C1 segment of cervical spinal cord (tissue), 14 donors: Measurements from ENCODE around the gene UTS2R.

Experiments
- DNase-seq, 14 donors: peaks; one replicate each; lab custom pipeline; 2025; lab: John Stamatoyannopoulos, UW

UTS2R gene

DNA sequence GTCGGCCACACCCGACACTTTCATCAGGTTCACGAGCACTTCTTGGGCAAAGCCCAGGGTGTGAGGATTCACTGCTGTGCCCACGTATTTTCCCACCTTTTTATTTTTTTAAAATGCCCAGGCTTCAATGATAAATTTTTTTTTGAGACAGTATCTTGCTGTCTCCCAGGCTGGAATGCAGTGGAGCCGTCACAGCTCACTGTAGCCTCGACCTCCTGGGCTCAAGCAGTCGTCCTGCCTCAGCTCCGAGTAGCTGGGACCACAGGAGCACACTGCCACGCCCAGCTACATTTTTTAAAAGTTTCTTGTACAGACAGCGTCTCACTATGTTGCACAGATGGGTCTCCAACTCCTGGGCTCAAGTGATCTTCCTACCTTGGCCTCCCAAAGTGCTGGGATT is 17.8 kb downstream of the UTS2R start:
- no peak for DNase-seq

DNA sequence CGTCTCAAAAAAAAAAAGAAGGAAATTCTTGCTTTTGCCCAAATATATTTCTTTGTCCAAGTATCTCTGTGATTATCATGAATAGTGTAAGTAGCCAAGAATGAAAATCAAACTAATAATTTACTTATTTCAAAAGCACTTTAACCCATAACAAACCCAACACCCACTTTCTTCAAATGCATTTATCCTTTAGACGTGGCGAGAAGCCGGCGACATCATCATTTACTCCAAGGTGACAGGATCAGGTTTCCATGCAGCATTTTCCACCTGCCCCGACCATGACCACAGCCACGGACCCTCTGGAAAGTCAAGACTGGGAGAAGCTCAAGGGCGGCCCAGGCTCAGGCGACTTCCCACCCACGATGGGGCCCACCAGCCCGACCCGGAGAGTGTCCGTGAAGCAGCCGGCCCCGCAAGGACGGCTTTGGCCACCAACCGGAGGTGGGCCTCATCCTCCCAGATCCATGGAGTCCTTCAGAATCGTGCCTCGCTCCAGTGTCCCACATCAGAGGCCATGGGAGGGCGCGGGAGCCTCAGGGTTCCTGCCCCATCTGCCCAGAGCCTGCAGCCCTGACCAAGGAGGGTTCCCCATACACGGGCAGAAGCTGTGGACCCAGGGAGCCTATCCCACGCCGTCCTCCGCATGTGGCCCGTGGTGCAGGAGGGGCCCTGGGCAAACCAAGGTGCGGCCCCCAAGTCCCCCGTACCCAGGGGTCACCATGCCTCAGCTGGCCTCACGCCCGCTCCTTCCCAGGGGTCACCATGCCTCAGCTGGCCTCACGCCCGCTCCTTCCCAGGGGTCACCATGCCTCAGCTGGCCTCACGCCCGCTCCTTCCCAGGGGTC is 18.7 kb downstream of the UTS2R start:
- no peak for DNase-seq

DNA sequence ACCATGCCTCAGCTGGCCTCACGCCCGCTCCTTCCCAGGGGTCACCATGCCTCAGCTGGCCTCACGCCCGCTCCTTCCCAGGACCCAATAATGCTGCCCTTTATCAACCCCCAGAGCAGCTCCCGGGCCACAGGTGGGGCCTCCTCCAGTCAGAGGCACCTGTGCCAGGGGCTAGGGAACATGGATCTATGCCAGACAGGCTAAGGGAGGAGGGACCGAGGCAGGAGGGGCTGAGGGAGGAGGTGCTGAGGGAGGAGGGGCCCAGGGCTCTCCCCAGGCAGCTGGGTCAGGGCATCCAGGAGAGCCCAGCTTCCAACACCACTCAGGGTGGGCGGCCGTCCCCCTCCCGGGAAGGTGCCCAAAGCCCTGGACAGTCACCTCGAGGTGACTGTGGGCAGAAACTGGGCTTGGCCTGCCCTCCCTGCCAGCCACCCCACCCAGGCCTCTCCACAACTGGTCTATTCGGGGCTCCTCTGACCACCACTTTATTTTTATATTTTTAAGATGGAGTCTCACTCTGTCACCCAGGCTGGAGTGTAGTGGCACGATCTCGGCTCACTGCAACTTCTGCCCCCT is 19.4 kb downstream of the UTS2R start:
- DNase-seq: no peak

DNA sequence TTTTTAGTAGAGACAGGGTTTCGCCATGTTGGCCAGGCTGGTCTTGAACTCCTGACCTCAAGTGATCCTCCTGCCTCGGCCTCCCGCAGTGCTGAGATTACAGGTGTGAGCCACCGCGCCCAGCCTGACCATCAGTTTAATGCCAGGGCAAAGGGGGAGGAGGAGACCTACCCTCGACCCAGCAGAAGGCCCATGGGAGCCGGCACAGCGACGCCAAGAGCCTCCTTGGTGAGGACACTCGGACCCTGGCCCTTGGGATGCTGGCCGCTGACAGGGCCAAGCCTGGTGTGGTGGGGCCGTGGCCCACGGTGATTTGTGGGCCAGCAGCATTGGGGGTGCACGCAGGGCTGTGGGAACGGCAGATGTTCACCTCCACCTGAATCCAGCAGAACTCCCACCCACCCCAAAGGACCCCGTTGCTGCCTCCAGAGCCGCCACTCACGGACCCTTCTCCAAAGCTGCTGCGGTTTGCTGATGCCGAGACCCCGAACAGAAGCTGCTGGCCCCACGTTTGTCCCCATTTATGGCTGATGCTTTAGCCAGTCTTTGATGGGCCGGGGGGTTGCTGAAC is 20.0 kb downstream of the UTS2R start:
- DNase-seq: no peak

DNA sequence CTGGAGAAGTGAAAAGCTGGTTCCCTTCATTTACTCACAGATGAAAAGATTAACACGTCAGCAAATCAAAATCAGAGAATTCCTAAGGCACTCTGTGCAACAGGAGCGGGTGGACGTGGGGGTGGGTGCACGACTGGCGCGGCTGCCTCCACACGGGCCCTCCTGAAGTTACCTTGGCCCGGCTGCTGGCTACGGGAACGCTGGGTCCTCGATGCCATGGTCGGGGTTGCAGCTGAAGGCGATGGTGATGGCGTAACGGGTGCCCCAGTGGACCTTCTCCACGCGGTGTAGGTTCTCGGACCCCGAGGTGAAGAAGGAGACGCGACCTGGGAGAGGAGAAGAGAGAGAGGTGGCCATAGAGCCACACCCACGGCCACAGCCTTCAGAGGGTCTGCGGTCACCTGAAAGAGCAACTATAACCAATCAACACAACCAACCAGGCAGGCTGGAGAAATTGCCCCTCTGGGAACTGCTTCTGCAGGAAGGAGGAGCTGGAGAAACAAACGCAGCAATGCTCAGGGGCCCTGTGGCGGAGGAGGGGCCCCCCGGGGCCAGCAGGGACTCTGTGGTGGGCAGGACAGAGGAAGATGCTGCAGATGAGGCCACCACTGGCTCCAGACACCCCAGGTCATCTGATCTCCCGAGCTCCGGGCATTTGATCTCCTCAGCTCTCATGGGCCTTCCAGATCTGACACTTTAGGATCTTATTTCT is 20.8 kb downstream of the UTS2R start:
- DNase-seq: no peak

DNA sequence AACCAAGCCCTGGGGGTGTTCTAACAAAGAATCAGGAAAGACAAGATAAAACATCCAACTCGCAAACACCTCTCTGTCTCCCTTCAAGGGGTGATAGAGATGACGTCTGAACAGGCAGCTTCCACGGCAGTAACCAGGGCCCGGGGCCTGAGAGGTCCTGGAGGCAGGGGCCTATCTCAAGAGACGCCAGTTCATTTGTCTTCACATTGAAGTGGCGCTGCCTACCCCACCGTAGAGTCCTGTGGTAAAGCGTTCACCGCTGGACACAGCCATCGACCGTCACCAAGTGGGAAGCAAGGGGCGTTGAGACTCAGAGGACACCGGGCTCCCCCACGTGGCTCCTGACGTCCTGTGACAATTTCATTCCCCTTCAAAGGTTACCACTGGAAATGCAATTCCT is 21.4 kb downstream of the UTS2R start:
- no peak for DNase-seq

DNA sequence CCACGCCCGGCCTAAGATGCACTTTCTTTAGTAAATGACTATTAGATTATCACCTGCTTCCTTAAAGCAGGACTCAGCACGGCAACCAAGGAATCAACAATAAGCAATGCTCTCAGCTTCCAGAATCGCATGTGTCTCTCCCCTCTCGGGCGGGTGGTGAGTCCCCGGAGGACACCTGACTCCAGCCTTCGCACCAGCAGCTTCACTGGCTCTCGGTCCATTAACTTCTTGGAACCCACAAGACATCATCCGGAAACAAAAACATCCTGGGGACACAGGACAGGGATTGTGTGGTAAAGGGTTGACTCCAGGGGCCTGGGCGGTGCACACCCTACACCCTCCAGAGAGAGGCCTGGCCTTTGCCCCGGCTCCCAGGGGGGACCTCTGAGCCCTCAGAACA is 22.7 kb downstream of the UTS2R start:
- DNase-seq: no peak

DNA sequence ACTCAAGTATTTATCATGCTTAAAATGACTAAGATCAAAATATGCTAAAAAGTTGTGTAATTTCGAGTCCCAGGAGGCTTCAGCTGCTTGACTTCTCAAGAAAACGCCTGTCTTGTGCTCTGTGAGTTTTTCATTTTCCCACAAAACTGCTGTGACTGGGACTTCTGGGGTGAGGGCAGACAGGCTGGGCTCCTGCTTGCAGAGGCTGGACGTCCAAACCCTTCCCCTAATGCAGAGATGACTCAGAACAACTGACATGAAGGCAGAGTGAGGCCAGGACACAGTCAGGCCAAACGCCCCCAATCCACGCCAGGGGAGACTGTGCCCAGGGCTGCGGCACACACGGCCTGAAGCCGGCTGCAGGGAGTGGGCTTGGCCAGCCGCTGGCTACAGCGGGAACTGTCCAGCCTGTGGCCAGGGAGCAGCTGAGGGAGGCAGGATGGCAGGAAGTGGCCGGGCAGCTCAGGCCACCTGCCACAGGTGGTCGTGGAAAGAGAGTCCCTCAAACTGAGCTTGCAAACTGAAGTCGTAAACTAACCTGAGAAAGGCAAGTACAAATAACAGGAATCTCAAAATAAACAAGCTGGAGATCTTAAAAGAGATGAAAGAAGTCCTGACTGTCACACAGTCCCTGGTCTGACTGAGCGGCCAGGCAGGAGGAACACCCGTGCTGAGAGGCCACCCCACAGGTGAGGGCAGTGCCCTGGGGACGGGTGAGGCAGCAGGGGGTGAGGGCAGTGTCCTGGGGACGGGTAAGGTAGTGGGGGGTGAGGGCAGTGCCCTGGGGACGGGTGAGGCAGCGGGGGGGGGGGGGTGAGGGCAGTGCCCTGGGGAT is 25.3 kb downstream of the UTS2R start:
- no peak for DNase-seq

DNA sequence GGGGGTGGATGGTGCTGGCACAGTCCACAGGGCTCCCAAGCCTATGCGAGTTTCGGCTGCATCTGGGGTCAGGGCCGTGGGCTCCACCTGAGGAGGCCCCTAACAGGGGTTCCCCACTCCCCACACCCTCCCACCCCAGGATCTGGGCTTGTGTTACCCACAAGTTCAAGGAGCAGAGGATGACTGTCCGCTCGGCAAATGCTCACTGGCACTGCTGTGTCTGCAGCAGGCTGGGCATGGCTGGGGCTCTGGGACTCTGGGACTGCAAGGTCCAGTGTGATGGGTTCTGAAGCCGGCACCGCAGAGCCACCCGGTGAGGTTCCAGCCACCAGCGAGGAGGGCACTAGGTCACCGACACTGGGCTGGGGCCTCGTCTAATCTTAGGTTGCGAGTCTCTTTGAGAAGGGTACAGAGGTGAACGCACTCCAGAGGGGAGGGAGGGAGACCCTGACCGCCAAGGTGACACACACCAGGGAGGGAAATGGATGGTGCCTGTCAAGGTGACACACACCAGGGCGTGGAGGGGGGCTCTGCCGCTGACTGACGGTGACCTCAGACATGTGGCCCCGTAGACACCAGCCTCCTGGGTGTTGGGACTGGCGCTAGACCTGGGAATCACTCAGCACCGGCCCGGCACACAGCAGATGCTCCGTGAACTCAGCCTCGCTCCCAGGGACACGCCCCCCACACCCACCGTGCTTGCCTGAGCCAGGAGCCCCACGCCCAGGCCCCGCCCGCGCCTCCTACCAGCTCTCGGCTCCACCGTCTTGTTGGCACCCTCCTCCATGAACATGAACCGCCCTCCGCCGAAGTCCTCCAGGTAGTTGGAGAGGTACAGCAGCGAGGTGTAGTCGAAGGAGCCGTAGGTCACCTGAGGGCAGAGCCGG is 26.1 kb downstream of the UTS2R start:
- DNase-seq: no peak

DNA sequence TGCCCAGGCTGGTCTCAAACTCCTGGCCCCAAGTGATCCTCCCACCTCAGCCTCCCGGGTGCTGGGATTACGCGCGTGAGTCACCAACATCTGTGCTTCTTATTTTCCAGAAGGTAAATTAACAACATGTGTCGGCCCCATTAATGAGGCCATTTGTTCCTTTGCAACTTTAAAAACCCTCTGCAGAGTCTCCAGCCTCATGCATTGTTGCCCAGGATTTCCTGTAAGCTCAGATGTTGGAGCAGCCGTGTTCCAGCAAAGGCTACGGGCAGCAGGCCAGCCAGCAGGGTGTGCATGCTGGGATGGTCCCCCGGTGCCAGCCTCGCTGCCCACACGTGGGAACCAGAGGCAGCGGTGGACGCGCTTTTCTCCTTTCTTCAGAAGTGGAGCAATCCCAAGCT is 27.5 kb downstream of the UTS2R start:
- DNase-seq: peak in 6 of 14 donors; percentile 8 to 78 (median 16)

DNA sequence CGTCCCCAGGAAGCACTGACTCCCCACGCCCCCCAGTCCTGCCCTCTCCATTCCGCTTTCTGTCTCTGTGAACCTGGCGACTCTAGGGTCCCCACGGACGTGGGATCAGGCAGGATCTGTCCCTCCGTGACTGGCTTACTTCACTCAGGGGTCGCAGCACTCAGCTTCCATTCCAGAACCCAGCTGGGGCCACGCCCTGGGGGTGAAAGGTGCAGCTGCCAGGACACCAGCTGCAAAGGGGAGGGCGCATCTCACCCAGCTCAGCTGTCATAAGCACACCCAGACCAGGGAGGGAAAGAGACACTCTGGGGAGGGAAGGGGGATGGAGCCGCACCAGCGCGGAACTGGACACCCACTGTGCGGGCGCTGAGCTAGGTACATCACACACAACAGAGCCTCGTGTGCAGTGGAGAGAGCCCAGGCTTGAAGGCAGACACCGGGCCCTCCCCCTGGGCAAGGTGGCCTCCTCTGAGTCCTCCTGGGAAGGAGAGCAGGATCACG is 28.1 kb downstream of the UTS2R start:
- DNase-seq: no peak

DNA sequence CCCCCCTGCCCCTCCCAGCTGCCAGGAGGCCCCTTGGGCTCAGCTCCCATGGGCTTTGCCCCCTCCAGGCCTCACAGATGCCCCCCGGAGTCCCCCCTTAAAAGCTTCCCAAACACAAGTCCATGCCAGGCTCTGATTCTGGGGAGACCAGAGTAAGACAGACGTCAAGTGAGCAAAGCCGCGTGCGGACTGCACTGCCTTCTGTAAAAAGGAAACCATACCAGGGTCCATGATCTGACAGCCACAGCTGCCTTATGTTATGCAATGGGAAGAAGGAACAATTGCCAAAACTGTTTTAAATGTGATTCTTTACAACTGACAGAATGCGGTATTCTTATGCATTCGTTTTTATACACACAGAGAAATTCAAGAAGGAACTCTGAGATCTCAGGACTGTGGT is 28.6 kb downstream of the UTS2R start:
- no peak for DNase-seq

DNA sequence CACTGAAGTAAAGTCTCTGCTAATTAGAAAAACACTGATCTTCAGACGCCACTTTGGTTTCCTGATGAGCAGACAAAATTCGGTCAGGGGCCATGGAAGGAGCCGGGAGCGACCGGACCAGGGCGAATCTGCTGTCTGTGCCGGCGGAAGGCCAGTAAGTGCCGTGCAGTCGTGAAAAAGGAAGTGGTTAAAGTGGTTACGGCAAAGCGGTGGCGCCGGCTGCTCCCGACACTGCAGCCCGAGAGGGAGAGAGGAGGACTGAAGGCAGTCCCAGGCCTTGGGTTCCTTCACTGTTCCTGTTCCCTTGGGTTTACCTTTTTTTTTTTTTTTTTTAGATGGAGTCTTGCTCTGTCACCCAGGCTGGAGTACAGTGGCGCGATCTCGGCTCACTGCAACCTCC is 29.3 kb downstream of the UTS2R start:
- peak in 7 of 14 donors; percentile 1 to 28 (median 16) for DNase-seq

DNA sequence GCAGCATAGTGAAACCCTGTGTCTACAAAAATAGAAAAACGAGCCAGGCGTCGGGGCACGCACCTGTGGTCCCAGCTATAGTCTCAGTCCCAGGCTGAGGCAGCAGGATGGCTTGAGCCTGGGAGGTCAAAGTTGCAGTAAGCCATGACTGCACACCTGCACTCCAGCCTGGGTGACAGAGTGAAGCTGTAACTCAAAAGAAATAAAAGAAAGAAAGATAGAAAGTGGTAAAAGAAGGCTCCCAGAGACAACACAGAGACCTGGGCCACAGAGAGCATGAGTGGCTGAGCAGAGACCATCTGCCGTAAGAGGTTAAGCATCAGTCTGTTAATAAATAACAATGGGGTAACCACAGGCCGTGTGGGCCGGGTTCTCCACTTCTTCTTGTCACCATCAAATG is 31.3 kb downstream of the UTS2R start:
- no peak for DNase-seq

DNA sequence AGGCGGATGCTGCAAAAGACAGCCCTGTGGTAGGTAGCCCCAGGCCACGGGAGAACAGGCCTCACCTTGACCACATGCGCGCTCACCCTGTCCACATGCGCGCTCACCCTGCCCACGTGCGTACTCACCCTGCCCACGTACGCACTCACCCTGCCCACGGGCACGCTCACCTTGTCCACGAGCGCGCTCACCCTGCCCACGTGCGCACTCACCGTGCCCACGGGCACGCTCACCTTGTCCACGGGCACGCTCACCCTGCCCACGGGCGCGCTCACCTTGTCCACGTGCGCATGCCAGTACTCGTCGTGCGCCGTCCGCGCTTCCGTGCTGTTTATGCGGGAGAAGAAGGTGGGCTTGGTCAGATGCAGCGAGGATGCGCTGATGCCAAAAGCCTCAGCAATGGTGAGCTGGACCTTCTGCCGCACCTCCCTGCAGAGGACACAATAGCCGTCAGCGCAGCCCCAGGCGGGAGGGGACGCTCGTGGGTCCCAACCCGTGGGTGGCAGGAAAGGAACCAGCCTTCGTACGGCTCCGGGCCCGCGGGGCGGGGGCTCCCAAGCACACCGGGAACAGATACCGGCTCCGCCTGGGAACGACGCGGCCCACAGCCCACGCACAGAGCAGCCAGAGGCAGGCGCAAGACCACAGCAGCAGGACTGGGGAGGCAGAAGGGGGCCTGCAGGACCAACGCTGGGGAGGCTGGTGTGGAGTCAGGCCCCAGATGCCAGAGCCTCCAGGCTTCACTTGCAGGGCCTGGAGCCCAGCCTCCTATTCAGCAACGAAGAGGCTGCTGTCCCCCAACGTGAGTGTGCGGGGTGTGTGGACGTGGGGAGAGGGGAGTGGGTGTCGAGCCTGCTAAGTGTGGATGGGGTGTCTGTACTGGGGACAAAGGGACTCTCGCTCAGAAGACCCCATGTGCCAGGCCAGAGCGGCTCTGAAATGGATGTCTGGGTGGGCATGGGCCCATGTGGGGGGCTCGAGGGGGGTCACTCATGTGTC is 32.4 kb downstream of the UTS2R start:
- DNase-seq: no peak

DNA sequence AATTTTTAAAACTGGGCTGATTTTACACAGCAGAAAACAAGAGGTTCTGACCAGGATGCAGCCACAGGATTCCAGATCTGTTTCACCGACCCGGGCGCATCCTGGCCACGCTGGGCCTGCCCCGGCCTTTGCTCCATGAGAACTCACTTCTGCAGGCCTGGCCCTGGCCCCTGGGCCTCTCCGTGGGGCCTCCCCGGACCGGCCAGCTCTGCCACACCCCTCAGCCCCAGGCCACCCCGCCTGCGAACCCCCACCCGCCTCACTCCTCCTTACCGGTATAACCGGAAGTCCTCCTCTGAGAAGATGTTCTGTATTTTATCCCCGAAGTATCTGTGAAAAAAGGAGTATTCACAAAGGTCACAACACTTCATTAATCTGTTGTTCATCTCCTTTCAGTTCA is 33.5 kb downstream of the UTS2R start:
- DNase-seq: no peak

DNA sequence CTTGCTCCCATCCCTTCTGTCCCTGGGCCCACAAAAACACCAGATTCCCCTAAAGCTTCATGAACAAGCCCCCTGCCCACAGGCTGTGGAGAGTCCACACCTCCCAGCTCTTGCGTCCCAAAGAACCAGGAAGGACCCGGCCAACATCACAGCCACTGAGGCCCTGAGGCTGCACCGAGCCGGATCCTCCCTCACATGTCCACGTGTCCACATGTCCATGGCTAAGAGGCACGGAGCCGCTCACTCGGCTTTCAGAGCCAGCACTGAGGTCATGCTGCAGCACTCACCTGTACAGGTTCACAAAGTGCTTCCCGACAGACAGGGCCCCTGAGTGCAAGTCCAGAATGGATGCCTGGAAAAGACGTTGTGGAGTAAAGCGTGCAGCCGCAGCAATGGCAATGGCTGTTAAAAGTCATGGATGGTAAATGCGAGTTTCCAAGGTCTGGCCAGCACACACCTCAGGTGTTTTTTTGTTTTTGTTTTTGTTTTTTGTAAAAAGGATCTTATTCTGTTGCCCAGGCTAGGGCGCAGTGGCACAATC is 34.6 kb downstream of the UTS2R start:
- DNase-seq: no peak

DNA sequence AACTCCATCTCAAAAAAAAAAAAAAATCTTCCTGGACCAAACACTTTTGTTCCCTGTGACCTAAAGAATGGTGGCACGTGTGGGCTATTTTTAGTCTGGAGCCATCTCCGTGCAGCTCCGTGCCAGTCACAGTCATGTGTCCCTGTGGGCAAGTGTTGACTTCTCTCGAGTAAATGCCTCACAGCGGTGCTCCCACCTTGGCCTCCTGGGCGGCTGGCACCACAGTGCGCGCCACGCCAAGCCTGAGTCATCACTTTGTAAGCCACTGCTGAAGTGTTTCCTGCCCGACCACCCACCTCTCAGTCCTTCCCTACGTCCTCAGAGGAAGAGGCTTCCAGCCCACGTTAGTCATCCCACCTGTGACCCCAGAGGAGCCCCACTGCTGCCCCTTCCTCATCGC is 35.7 kb downstream of the UTS2R start:
- DNase-seq: no peak
